OCI-LY3 (cell line): ENCODE results near the gene CARD6.
"Not testable (repeated sequence)": the region's sequence is repeated elsewhere in the genome, so short reads cannot be mapped to it uniquely, and the experiment has no call there.

Experiments
- H2AFZ ChIP-seq: fragments of 200-600, 300-600 bp; shearing (Covaris generic); 2 replicates; pipeline ENCODE4 v1.6.0; 2014; ENCODE audit warnings: antibody characterized with exemption, low read depth, low read length
- H3K27ac ChIP-seq: fragments of 200-600, 300-600 bp; sonication (generic); 2 replicates; pipeline ENCODE4 v1.5.1; 2014; ENCODE audit warnings: mild to moderate bottlenecking, low read length, moderate library complexity, mixed read lengths
- H3K27me3 ChIP-seq: fragments of 200-600, 300-600 bp; sonication (generic); 2 replicates; pipeline ENCODE4 v1.6.1; 2014; ENCODE audit warnings: low read depth, low read length, mixed read lengths
- H3K36me3 ChIP-seq: fragments of 200-600, 300-600 bp; sonication (generic); replicated peaks from 2 replicates; pipeline ENCODE3; 2014; ENCODE audit warnings: low read depth, low read length, mixed read lengths
- H3K4me1 ChIP-seq: fragments of 300-600, 200-600 bp; sonication (generic); 2 replicates; pipeline ENCODE4 v1.6.1; 2014; ENCODE audit warnings: low read length, mixed read lengths
- H3K4me2 ChIP-seq: fragments of 200-600, 300-600 bp; sonication (generic); 2 replicates; pipeline ENCODE4 v1.6.1; 2014; ENCODE audit warnings: low read length, mixed read lengths
- H3K4me3 ChIP-seq: fragments of 300-600, 200-600 bp; sonication (generic); 2 replicates; pipeline ENCODE4 v1.5.1; 2014; ENCODE audit warnings: antibody characterized with exemption, mild to moderate bottlenecking, low read length, moderate library complexity
- H3K79me2 ChIP-seq: fragments of 300-600, 200-600 bp; shearing (Covaris generic); 2 replicates; pipeline ENCODE4 v1.6.1; 2014; ENCODE audit warnings: mild to moderate bottlenecking, low read length, mixed read lengths
- H3K9ac ChIP-seq: fragments of 300-600, 200-600 bp; shearing (Covaris generic); 2 replicates; pipeline ENCODE4 v1.6.0; 2014; ENCODE audit warnings: mild to moderate bottlenecking, low read length, moderate library complexity
- H3K9me3 ChIP-seq: fragments of 200-600, 300-600 bp; shearing (Covaris generic); 2 replicates; pipeline ENCODE4 v1.6.1; 2014; ENCODE audit warnings: low read length, mixed read lengths; ENCODE audit not compliant: insufficient read depth
- H4K20me1 ChIP-seq: fragments of 200-600, 300-600 bp; sonication (generic); 2 replicates; pipeline ENCODE4 v1.6.1; 2016; ENCODE audit warnings: low read length, mixed read lengths; ENCODE audit not compliant: insufficient read depth
- EZH2phosphoT487 ChIP-seq: fragments of 200-600 bp; shearing (Covaris generic); IDR thresholded peaks from 2 replicates; pipeline ENCODE4 v1.6.1; 2018; ENCODE audit warnings: antibody characterized with exemption, mixed run types, low read depth
- TF ChIP-seq, protein P1 (sequence below): fragments of 200-600, 300-600 bp; sonication (generic); IDR thresholded peaks from 2 replicates; pipeline ENCODE4 v1.5.1; 2014; ENCODE audit warnings: antibody characterized with exemption, low read length, low read depth

CARD6 gene, protein sequence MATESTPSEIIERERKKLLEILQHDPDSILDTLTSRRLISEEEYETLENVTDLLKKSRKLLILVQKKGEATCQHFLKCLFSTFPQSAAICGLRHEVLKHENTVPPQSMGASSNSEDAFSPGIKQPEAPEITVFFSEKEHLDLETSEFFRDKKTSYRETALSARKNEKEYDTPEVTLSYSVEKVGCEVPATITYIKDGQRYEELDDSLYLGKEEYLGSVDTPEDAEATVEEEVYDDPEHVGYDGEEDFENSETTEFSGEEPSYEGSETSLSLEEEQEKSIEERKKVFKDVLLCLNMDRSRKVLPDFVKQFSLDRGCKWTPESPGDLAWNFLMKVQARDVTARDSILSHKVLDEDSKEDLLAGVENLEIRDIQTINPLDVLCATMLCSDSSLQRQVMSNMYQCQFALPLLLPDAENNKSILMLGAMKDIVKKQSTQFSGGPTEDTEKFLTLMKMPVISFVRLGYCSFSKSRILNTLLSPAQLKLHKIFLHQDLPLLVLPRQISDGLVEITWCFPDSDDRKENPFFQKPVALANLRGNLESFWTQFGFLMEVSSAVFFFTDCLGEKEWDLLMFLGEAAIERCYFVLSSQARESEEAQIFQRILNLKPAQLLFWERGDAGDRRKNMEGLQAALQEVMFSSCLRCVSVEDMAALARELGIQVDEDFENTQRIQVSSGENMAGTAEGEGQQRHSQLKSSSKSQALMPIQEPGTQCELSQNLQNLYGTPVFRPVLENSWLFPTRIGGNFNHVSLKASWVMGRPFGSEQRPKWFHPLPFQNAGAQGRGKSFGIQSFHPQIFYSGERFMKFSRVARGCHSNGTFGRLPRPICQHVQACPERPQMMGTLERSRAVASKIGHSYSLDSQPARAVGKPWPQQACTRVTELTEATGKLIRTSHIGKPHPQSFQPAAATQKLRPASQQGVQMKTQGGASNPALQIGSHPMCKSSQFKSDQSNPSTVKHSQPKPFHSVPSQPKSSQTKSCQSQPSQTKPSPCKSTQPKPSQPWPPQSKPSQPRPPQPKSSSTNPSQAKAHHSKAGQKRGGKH

DNA sequence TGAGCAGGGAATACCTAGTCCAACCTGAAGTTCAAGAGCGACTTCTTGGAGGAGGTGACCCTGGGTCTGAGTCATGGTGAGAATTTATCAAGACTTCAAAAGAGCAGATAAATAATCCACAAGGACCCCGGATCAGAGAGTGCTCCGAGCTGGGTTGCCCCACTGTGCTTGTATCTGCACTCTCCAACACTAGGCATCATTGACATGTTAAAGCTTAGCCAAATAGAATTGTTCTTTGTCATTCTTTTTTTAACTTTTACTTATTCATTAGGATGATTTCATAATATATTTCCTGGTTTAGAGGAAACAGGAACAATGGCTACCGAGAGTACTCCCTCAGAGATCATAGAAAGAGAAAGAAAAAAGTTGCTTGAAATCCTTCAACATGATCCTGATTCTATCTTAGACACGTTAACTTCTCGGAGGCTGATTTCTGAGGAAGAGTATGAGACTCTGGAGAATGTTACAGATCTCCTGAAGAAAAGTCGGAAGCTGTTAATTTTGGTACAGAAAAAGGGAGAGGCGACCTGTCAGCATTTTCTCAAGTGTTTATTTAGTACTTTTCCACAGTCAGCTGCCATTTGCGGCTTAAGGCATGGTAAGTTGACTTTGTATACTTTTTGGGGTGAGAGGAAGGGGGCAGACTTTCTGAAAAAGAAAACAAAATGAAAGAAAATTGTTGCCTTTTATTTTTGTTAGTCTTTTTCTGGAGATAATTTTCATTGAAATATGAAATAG lies at the start of gene CARD6:
CARD6 (plus strand) TSS at position 300 of the 738 bp plus-strand sequence; CDS start at position 316, 16 bp downstream.
- Histone ChIP-seq H3K4me2 (peak within 1 kb of the TSS; percentile 80), H3K4me3 (peak within 1 kb of the TSS; percentile 78), H3K4me1 (peaks cover 9% of the 10 kb centered on the region; the same call in 1 of the 2 replicates), H2AFZ (peak within 1 kb of the TSS; percentile 99), H3K27ac (no peak within 1 kb of the TSS; the same call in 1 of the 2 replicates), H3K9ac (peak within 1 kb of the TSS; percentile 68), H3K36me3 (no peaks in the 10 kb centered on the region), H4K20me1 (no peaks in the 10 kb centered on the region), H3K79me2 (no peaks in the 10 kb centered on the region), H3K9me3 (no peaks in the 10 kb centered on the region), H3K27me3 (no peaks in the 10 kb centered on the region)
- no peak for TF ChIP-seq EZH2phosphoT487
- TF ChIP-seq, protein P1, sequence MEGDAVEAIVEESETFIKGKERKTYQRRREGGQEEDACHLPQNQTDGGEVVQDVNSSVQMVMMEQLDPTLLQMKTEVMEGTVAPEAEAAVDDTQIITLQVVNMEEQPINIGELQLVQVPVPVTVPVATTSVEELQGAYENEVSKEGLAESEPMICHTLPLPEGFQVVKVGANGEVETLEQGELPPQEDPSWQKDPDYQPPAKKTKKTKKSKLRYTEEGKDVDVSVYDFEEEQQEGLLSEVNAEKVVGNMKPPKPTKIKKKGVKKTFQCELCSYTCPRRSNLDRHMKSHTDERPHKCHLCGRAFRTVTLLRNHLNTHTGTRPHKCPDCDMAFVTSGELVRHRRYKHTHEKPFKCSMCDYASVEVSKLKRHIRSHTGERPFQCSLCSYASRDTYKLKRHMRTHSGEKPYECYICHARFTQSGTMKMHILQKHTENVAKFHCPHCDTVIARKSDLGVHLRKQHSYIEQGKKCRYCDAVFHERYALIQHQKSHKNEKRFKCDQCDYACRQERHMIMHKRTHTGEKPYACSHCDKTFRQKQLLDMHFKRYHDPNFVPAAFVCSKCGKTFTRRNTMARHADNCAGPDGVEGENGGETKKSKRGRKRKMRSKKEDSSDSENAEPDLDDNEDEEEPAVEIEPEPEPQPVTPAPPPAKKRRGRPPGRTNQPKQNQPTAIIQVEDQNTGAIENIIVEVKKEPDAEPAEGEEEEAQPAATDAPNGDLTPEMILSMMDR: peak; percentile 24; the same call in 1 of the 2 replicates

DNA sequence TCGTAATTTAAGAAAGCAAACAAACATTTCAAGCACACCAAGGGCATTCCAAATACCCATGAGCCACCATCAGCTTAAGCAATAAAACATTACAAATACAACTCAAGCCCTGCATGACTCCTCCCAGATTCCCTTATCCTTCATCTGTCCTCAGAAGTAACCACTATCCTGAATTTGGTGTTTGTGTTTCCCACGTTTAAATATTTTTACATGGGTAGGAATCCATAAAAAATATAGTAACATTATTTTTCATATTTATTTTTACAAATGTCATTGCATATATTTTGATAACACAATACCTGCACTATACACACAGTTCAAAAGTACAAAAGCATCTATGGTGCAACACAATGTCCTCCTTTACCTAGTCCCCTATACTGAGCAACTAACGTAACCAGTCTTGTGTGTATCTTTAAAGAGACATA lies 49.4 kb upstream of the CARD6 start:
- H3K27ac ChIP-seq: no peak overlapping the region
- no peaks in the 10 kb centered on the region for H3K27me3 ChIP-seq
- TF ChIP-seq, protein P1: no peak
- TF ChIP-seq EZH2phosphoT487: no peak
- peaks cover 15% of the 10 kb centered on the region for H3K4me1 ChIP-seq
- no peak overlapping the region for H3K4me3 ChIP-seq
- H3K9me3 ChIP-seq: no peaks in the 10 kb centered on the region
- H2AFZ ChIP-seq: no peak overlapping the region
- peaks cover 7% of the 10 kb centered on the region for H3K36me3 ChIP-seq
- H3K4me2 ChIP-seq: 0 out of 2 replicates have a peak overlapping the region, but pooled peaks have one; percentile 7
- H3K79me2 ChIP-seq: peaks cover 93% of the 10 kb centered on the region
- H4K20me1 ChIP-seq: peaks cover 7% of the 10 kb centered on the region
- no peak overlapping the region for H3K9ac ChIP-seq

DNA sequence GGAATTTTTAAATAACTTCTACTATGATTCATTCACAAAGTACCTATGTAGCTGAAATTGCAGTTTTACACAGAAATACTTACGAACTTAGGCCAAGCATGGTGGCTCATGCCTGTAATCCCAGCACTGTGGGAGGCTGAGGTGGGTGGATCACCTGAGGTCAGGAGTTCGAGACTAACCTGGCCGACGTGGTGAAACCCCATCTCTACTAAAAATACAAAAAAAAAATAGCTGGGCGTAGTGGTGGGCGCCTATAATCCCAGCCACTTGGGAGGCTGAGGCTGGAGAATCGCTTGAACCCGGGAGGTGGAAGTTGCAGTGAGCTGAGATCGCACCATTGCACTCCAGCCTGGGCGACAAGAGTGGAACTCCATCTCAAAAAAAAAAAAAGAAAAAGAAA lies 48.5 kb upstream of the CARD6 start:
- not testable (repeated sequence) for H3K4me2 ChIP-seq, H3K27me3 ChIP-seq, H3K27ac ChIP-seq, H3K36me3 ChIP-seq, H2AFZ ChIP-seq, H3K9ac ChIP-seq, H4K20me1 ChIP-seq, H3K4me3 ChIP-seq, H3K9me3 ChIP-seq
- Histone ChIP-seq H3K4me1 (peaks cover 15% of the 10 kb centered on the region), H3K79me2 (peaks cover 93% of the 10 kb centered on the region)

DNA sequence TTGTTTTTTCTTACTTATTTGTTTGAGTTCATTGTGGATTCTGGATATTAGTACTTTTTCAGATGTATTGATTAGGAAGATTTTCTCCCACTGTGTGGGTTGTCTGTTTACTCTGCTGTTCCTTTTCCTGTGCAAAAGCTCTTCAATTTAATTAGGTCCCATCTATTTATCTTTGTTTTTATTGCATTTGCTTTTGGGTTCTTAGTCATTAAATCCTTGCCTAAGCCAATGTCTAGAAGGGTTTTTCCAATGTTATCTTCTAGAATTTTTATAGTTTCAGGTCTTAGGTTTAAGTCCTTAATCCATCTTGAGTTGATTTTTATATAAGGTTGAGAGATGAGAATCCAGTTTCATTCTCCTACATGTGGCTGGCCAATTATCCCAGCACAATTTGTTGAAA lies 46.8 kb upstream of the CARD6 start:
- peaks cover 20% of the 10 kb centered on the region for H3K4me1 ChIP-seq
- not testable (repeated sequence) for H3K4me2 ChIP-seq, H4K20me1 ChIP-seq, H3K27me3 ChIP-seq, H3K9me3 ChIP-seq, H3K9ac ChIP-seq, H3K36me3 ChIP-seq, H2AFZ ChIP-seq, H3K4me3 ChIP-seq, H3K27ac ChIP-seq
- peaks cover 76% of the 10 kb centered on the region for H3K79me2 ChIP-seq

DNA sequence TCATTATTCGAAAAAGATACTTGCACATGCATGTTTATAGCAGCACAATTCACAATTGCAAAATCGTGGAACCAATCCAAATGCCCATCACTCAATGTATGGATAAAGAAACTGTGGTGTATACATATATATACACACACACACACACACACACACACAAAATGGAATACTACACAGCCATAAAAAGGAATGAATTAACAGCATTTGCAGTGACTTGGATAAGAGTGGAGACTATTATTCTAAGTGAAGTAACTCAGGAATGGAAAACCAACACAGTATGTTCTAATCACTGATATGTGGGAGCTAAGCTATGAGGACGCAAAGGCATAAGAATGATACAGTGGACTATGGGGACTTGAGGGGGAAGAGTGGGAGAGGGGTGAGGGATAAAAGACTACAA lies 46.3 kb upstream of the CARD6 start:
- not testable (repeated sequence) for H2AFZ ChIP-seq, H3K27ac ChIP-seq, H3K9ac ChIP-seq, H3K4me2 ChIP-seq, H3K4me3 ChIP-seq, H3K36me3 ChIP-seq, H3K27me3 ChIP-seq, H3K9me3 ChIP-seq, H4K20me1 ChIP-seq
- Histone ChIP-seq H3K4me1 (peaks cover 21% of the 10 kb centered on the region), H3K79me2 (peaks cover 73% of the 10 kb centered on the region)
